Fibroblast of the aortic adventitia (primary cell): ENCODE measurements around the gene CRABP2. TPM values are rescaled to one million over a fixed set of nuclear protein-coding genes. Genes with fewer than 3 reads are reported as not detected.

ENCODE experiments used
- DNase-seq: peaks from one replicate; pipeline ENCODE4 v3.0.0-alpha.2; 2010; ENCODE audit warnings: low read depth
- H3K4me3 ChIP-seq: 2 replicates; pipeline ENCODE4 v1.5.1; 2011; ENCODE audit warnings: low read depth, mild to moderate bottlenecking, control low read depth, low read length, moderate library complexity
- total RNA-seq: library from RNA; depleted of rRNA; stranded (reverse); fragments of >200 nt; gene quantifications from 2 replicates; pipeline ENCODE4 v1.2.3, GENCODE V29; 2012; ENCODE audit warnings: low replicate concordance
- TF ChIP-seq, protein P1 (sequence below): IDR thresholded peaks from 2 replicates; pipeline ENCODE4 v1.5.1; 2011; ENCODE audit warnings: mild to moderate bottlenecking, low read length, control low read depth, inconsistent platforms; ENCODE audit not compliant: insufficient read depth

CRABP2 gene
- total RNA-seq, 1 donor = 62.7 TPM

DNA sequence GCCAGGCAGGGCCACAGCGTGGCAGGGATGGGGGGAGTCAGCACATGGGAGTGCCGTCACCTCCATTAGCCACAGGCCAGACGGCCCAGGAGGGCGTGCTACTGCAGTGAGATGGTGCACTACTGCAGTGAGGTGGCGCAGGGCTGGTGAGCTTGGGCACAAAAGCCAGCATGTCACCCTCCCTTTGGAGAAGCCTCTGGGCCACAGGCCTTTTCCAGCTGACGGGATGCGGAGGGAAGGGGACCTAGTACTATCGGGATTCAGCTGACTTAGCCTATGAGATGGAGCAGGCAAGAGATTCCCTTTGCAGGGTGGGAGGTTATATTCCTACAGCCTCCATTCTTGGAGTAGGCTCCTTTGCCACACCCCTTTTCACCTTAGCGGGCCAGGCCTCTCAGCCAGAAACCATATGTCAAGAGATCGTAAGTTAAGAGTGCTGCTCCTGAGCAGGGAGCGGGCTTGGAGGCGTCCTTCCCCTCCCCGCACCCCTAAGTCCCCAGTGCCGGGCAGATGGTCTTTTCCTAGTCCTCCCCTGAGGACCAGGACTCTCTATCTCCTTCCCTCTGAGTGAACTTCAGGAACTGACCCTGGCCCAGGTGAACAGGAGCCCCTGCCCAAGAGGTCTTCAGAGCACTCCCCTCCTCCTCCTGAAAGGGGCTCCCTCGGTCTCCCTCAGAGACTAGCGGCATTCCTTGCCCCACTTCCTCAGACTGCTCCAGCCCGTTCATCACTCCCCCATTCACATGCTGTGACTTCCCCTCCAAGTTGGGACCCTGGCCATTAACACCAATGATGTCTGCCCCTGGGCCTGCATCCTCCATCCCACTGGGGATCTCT lies 36.4 kb downstream of the CRABP2 start:
- no peak overlapping the region for H3K4me3 ChIP-seq
- TF ChIP-seq, protein P1, sequence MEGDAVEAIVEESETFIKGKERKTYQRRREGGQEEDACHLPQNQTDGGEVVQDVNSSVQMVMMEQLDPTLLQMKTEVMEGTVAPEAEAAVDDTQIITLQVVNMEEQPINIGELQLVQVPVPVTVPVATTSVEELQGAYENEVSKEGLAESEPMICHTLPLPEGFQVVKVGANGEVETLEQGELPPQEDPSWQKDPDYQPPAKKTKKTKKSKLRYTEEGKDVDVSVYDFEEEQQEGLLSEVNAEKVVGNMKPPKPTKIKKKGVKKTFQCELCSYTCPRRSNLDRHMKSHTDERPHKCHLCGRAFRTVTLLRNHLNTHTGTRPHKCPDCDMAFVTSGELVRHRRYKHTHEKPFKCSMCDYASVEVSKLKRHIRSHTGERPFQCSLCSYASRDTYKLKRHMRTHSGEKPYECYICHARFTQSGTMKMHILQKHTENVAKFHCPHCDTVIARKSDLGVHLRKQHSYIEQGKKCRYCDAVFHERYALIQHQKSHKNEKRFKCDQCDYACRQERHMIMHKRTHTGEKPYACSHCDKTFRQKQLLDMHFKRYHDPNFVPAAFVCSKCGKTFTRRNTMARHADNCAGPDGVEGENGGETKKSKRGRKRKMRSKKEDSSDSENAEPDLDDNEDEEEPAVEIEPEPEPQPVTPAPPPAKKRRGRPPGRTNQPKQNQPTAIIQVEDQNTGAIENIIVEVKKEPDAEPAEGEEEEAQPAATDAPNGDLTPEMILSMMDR = no peak
- no peak for DNase-seq

DNA sequence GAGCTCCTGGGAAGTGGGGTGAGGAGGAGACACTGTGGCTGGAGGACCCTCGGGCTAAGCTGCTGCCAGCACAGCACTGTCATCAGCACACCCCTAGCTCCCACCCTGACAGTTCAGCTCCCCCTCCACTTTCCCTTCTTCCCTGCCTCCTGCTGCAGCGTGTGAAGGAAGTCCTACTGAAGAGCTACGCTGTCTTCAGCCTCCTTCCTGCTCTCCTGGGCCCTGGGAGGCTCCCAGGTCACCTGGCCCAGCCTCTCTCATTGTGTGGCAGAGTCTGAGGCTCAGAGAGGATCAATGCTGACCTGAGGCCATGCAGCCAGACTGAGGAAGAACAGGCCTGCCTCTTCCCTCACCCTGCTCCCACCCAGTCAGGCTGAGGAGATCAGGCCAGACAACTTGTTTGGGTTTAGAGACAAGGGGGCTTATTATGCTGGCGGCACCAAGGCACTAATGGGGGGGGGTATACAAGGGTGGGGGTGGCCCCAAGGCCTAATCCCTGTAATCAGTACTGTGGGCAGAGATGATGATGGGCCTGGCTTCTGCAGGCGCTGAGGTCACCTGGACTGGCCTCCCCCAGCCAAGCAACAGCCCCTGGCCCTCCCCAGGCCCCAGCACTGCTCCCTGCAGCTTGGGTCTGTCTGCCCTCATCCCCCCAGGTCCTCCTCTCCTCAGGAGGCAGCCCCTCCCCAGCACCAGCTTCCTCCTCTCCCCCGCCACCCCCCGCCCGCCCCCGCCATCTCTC lies 37.2 kb downstream of the CRABP2 start:
- no peak for DNase-seq
- TF ChIP-seq, protein P1 = no peak

DNA sequence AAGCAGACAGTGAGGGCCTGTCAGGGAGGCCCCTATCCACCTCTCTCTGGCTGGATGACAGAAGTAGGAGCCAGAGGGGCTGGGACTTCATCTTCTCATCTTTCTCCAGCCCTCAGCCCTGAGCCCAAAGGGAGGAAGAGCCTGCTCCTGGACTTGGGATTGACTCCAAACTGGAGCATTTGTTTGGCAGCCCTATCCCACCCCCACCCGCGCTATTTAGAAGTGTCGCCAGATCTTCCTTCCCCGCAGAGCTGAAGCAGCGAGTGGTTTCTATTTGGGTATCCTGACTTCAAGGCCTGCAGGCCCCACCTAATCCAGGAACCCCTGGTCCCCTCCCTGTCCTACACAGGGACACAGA lies 37.8 kb downstream of the CRABP2 start:
- peak; percentile 69 for DNase-seq
- no peak overlapping the region for H3K4me3 ChIP-seq
- TF ChIP-seq, protein P1 = no peak

More for the DNA sequence above, 37.2 kb downstream of the CRABP2 start:
- no peak overlapping the region for H3K4me3 ChIP-seq

DNA sequence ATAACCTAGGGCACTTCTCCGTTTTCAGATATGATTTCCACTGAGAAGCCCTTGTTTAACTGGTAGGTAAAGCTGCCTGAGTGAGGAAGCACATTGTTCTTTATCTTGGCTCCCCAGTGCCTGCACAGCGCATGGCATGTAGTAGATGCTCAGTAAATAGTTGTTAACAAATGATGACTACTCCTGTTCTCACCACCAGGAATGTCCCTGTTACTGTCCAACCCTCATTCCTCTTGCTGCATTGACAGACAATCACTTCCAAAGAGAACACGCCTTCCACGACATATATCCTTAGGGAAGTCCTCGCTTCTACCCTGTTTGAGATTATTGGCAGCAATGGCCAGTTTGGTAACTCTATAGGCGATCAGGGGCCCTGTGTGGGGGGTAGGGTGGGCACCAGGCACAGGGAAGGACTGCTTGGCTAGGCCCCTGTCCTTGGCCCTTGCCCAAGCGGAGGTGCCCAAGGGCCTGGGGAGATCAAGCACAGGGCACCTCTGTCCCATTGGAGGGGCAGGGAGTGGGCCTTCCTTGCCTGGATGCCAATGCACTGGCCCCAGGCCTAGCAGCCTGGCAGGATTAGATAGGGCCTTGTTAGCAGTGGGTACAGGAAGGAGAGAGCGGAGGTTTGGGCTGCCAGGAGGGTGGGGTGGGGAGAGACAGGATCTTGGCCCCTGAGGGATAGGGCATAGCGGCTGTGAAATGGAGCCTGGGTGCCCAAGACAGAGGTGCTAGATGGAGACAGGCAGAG lies 38.3 kb downstream of the CRABP2 start:
- DNase-seq = no peak
- TF ChIP-seq, protein P1 = no peak
- no peak overlapping the region for H3K4me3 ChIP-seq

DNA sequence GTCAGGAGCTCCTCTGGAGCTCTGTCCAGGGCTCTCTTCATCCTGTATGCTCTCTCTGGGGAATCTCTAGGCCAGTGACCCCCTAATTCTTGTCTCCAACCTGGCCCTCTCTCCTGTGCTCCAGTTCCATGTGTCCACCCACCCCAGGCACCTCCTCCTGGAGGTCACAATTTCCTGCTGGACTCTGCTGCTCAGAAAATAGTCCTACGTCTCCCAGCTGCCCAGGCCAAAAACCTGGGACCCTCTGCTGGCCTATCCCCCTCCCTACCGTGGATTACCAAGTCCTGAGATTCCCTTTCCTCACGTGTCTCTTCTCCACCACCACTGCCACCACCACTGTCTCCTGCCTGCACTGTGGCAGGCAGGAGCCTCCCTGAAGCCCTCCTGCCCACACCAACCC lies 39.8 kb downstream of the CRABP2 start:
- no peak overlapping the region for H3K4me3 ChIP-seq
- TF ChIP-seq, protein P1 = no peak

DNA sequence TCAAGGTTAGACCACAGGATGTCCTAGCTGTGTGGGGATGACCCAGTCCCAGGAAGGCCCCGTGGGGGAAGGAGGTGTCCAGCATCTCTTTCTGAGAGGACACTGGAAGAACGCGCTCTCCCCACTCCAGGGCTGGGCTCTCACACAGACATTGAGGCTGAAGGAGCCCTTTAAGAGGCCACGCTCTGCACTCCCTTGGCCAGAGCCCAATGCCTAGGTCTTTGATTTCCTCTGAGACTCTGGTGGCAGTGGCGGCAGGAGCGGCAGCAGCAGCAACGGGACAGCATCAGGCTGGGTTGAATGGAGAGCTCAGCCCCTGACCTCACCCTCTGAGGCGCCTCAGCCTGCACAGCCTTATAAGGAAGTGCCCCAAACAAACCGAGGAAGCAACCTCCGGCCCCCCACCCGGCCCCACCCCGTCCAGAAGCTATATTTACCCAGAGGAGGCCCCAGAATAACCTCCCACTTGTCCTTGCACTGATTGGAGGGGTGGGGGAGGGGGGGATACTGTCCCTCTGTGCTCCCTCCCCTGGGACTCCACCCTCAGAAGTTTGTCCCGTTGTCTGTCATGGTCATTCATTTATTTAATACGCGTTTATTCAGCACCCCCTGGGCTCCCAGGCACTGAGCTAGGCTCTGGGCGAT lies 40.5 kb downstream of the CRABP2 start:
- no peak for DNase-seq
- TF ChIP-seq, protein P1 = no peak
- H3K4me3 ChIP-seq = no peak overlapping the region

More for the DNA sequence above, 39.8 kb downstream of the CRABP2 start:
- no peak for DNase-seq
